K562 (cell line): ENCODE results near the gene JPH3. TPM values are rescaled to one million over a fixed set of nuclear protein-coding genes. Genes with fewer than 3 reads are reported as not detected.

ENCODE experiments used
- ATAC-seq: fragments of 200-7000 bp; cut with Tn5 transposase; 3 replicates; pipeline ENCODE4 v1.9.1; 2020; ENCODE audit warnings: moderate library complexity
- BruUV-seq: library from RNA; stranded (reverse); fragments of 400-500 nt; replicated peaks from 2 replicates; lab custom pipeline; 2021; lab: Mats Ljungman, UMichigan
- CTCF ChIA-PET: fragments of 300-600 bp; formaldehyde crosslinking; extraction: SDS; loops from one replicate; lab custom pipeline; 2021; ENCODE audit warnings: low intra/inter-chr PET ratio; lab: Yijun Ruan, JAX
- POLR2A ChIA-PET: fragments of 300-600, 350-650 bp; sonication (Branson Sonifier 250); formaldehyde crosslinking; extraction: SDS; loops from one replicate; lab custom pipeline; 2021; ENCODE audit warnings: antibody characterized with exemption, inconsistent platforms; lab: Yijun Ruan, JAX
- DNase-seq, 4 experiments: peaks; one replicate each; pipeline versions ENCODE4 v3.0.0 to v3.0.0-alpha.2; 2011 to 2018; ENCODE audit warnings: low spot score in 3 of 4, mixed read lengths in 3 of 4; ENCODE audit errors: extremely low read depth in 1 of 4
- FAIRE-seq: peaks from 2 replicates; lab custom pipeline; 2011; peaks lifted over from hg19 to GRCh38; lab: Jason Lieb, UNC
- H2AFZ ChIP-seq: 2 replicates; pipeline ENCODE4 v1.6.0; 2011; ENCODE audit warnings: low read depth, low read length, control low read depth, inconsistent platforms
- H3K27ac ChIP-seq: fragments of 200-600 bp; 3 replicates; pipeline ENCODE4 v1.8.0; 2011; ENCODE audit warnings: low read depth, mild to moderate bottlenecking, control low read depth, inconsistent platforms, low read length, moderate library complexity, mixed read lengths; ENCODE audit errors: extremely low read depth
- H3K27me3 ChIP-seq, 2 experiments: fragments of 300-600 bp in 1 of 2; 2 replicates in 1 of 2; 3 replicates in 1 of 2; pipeline versions ENCODE4 v1.6.0 to v1.8.0; 2011; ENCODE audit warnings: inconsistent platforms in 2 of 2, low read length in 2 of 2, mild to moderate bottlenecking in 1 of 2, mixed read lengths in 1 of 2, moderate library complexity in 1 of 2; ENCODE audit not compliant: control insufficient read depth in 2 of 2, insufficient read depth in 2 of 2
- H3K36me3 ChIP-seq: fragments of 300-600 bp; 3 replicates; pipeline ENCODE4 v1.8.0; 2011; ENCODE audit warnings: mild to moderate bottlenecking, low read length, inconsistent platforms; ENCODE audit not compliant: control insufficient read depth, insufficient read depth
- H3K4me1 ChIP-seq, 2 experiments: fragments of 200-600 bp in 1 of 2; replicated peaks in 1 of 2; 2 replicates in 1 of 2; 3 replicates in 1 of 2; pipeline versions ENCODE4 v1.5.1 to v1.8.0; 2011; ENCODE audit warnings: inconsistent platforms in 2 of 2, low read length in 2 of 2, mild to moderate bottlenecking in 1 of 2, mixed read lengths in 1 of 2, moderate library complexity in 1 of 2; ENCODE audit not compliant: control insufficient read depth in 2 of 2, insufficient read depth in 2 of 2
- H3K4me2 ChIP-seq: 2 replicates; pipeline ENCODE4 v1.6.1; 2011; ENCODE audit warnings: low read length, control low read depth, inconsistent platforms, mixed read lengths; ENCODE audit not compliant: insufficient read depth
- H3K4me3 ChIP-seq: fragments of 200-600 bp; sonication (generic), shearing (Covaris generic); 2 replicates; pipeline ENCODE4 v1.5.1; 2016; ENCODE audit warnings: control low read depth, inconsistent platforms
- H3K79me2 ChIP-seq: fragments of 200-600 bp; 3 replicates; pipeline ENCODE4 v1.8.0; 2011; ENCODE audit warnings: low read length, inconsistent platforms; ENCODE audit not compliant: control insufficient read depth, insufficient read depth
- H3K9ac ChIP-seq, 2 experiments: 2 replicates each; pipeline versions ENCODE4 v1.6.0 to v1.6.1; 2011; ENCODE audit warnings: low read depth in 2 of 2, low read length in 2 of 2, control low read depth in 1 of 2, inconsistent platforms in 1 of 2, mild to moderate bottlenecking in 1 of 2, mixed read lengths in 1 of 2; ENCODE audit not compliant: insufficient read depth in 1 of 2
- H3K9me1 ChIP-seq: one replicate; pipeline ENCODE4 v1.6.0; 2011; ENCODE audit warnings: inconsistent platforms, mild to moderate bottlenecking, low read length, moderate library complexity; ENCODE audit not compliant: control insufficient read depth, insufficient read depth
- H3K9me3 ChIP-seq: replicated peaks from 2 replicates; pipeline ENCODE4 v1.5.1; 2011; ENCODE audit warnings: low read depth, low read length, inconsistent platforms; ENCODE audit not compliant: control insufficient read depth, insufficient read depth
- H4K20me1 ChIP-seq: replicated peaks from 2 replicates; pipeline ENCODE4 v1.6.1; 2011; ENCODE audit warnings: low read length, inconsistent platforms, mixed read lengths; ENCODE audit not compliant: control insufficient read depth, insufficient read depth
- ATF3 ChIP-seq, 2 experiments: fragments of 450-650 bp in 1 of 2; sonication (generic) in 1 of 2; formaldehyde crosslinking in 1 of 2; IDR thresholded peaks in 1 of 2; conservative IDR thresholded peaks in 1 of 2; 2 replicates each; pipeline versions ENCODE4 v1.6.1 to v1.8.1; 2016 to 2023; ENCODE audit warnings: mild to moderate bottlenecking in 2 of 2, moderate library complexity in 2 of 2, inconsistent platforms in 1 of 2, missing genetic modification reagents in 1 of 2
- BRCA1 ChIP-seq, 2 experiments: fragments of 450-650 bp in 1 of 2; sonication (generic) in 1 of 2; formaldehyde crosslinking in 1 of 2; IDR thresholded peaks; 2 replicates each; pipeline versions ENCODE4 v1.5.0 to v1.6.1; 2017 to 2020; ENCODE audit warnings: mild to moderate bottlenecking in 1 of 2, missing genetic modification reagents in 1 of 2
- ELF2 ChIP-seq: fragments of 250-450 bp; sonication (Bioruptor Pico); IDR thresholded peaks from 2 replicates; pipeline ENCODE4 v1.5.0; 2021; ENCODE audit warnings: mild to moderate bottlenecking
- STAG1 ChIP-seq: sonication (generic); formaldehyde crosslinking; IDR thresholded peaks from 2 replicates; pipeline ENCODE4 v1.5.0; 2020; ENCODE audit warnings: missing genetic modification reagents, borderline replicate concordance
- ZNF263 ChIP-seq: sonication (generic); formaldehyde crosslinking; IDR thresholded peaks from 2 replicates; pipeline ENCODE4 v1.8.0; 2022; ENCODE audit warnings: mild to moderate bottlenecking, missing genetic modification reagents, borderline replicate concordance
- whole genome bisulfite sequencing: fragments of 100-300 bp; shearing (Covaris generic); methylation state at CpG from one replicate; pipeline ENCODE4 v1.1.6; 2016; ENCODE audit warnings: low coverage, mixed read lengths; ENCODE audit not compliant: insufficient coverage; ENCODE audit errors: missing lambda C conversion rate; 5-methylcytosine and 5-hydroxymethylcytosine counted together
- in situ Hi-C: fragments of 300-500 bp; cut with MboI; formaldehyde crosslinking; loops from 4 replicates; pipeline ENCODE4 v1.15.0; 2018; ENCODE audit warnings: inconsistent platforms, mixed read lengths
- intact Hi-C: fragments of 100-400 bp; cut with micrococcal nuclease; formaldehyde crosslinking; loops from 2 replicates; pipeline ENCODE4 v1.14.2; 2022
- polyA plus RNA-seq, 8 experiments: library from polyadenylated mRNA; depleted of rRNA in 4 of 8; stranded (reverse) in 5 of 8; unstranded in 3 of 8; fragments of >200 nt; fragmentation: Nextera tagmentation in 2 of 8; fragmentation: Illumina TruSeq in 1 of 8; extraction: Ambion mirVana in 2 of 8; extraction: Trizol in 1 of 8; gene quantifications; 2 replicates each; pipeline versions ENCODE4 v1.2.1 to v1.2.3, GENCODE V29; 2011 to 2014; ENCODE audit warnings: inconsistent platforms in 1 of 8, missing spikeins in 1 of 8
- total RNA-seq, 7 experiments: library from RNA; depleted of rRNA in 6 of 7; stranded (reverse); fragments of >200 nt in 6 of 7; fragmentation: Illumina TruSeq in 2 of 7; extraction: Trizol in 2 of 7; gene quantifications; 2 replicates each; pipeline versions ENCODE4 v1.2.1 to v1.2.3, GENCODE V29; 2011 to 2021; ENCODE audit warnings: low replicate concordance in 1 of 7

The JPH3 gene
- total and polyA plus RNA-seq, 9 of the 15 experiments (the other 6 are each of a cell fraction or from before 2014, with no cell fraction given), result 0.01 TPM; not detected in 8

GRCh38 chr16:87720446-87720845 lies 118.1 kb downstream of the JPH3 start:
- ATAC-seq, result no peak
- H3K4me1 ChIP-seq, result peaks cover 31 to 45% of the 10 kb centered on the region in 2 experiments
- FAIRE-seq, result no peak
- H3K9me3 ChIP-seq, result no peaks in the 10 kb centered on the region
- intact Hi-C loops (no loop called here), in situ Hi-C loops (no loop called here)
- no peak overlapping the region for H2AFZ ChIP-seq
- peaks cover 63% of the 10 kb centered on the region for H3K36me3 ChIP-seq
- H4K20me1 ChIP-seq, result peaks cover 3% of the 10 kb centered on the region
- TF ChIP-seq BRCA1 (IDR thresholded peaks at IDR 0.05) (no peak), BRCA1 (CRISPR knock-in tag; IDR thresholded peaks at IDR 0.05) (no peak), STAG1 (CRISPR knock-in tag) (no peak), ZNF263 (peak; percentile 18; the same call in 1 of the 2 replicates), ATF3 (IDR thresholded peaks at IDR 0.05) (no peak), ATF3 (CRISPR knock-in tag; conservative IDR thresholded peaks at IDR 0.05) (no peak), ELF2 (no peak)
- 96% methylated on average over 13 of the region's 24 CpGs for WGBS
- peaks cover 35% of the 10 kb centered on the region for H3K79me2 ChIP-seq
- H3K9ac ChIP-seq, result peak overlapping the region in 1 of 2 experiments; percentile 85; a peak in 2 of 4 replicates
- H3K27me3 ChIP-seq, result no peaks in the 10 kb centered on the region
- no TSS peak for BruUV-seq
- H3K27ac ChIP-seq, result no peak overlapping the region; the same call in 2 of the 3 replicates
- H3K4me3 ChIP-seq, result no peak overlapping the region
- DNase-seq, result no peak
- no peak overlapping the region for H3K4me2 ChIP-seq
- peaks cover 15% of the 10 kb centered on the region for H3K9me1 ChIP-seq
- POLR2A ChIA-PET, result interaction anchor here (1.2 kb wide), 1 partner anchor 10 kb away, joined by 4 read pairs; no protein-coding TSS in a partner anchor
- CTCF ChIA-PET, result no interaction called here
